ENCODE data around the gene GIGYF2.

DNA sequence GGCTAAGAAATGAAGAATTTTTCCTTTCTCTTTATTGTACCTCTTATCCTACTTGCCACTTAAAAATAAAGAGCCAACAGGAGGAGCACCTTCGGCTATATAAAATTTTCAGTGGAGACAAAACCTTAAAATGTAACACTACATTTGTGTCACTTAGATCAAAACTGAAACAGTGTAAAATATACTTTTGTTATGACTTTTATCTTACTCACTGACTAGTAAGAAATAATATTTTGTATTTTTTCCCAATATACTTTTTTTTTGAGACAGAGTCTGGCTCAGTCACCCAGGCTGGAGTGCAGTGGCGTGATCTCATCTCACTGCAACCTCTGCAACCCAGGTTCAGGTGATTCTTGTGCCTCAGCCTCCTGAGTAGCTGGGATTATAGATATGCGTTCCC, 50.9 kb downstream of the GIGYF2 start:
- TF ChIP-seq CTCF (IDR thresholded peaks at IDR 0.05; ENCODE audit: low read depth, low read length, missing input control): no peak
- no peak for TF ChIP-seq GABPA (IDR thresholded peaks at IDR 0.05 in 1 of 2, conservative IDR thresholded peaks at IDR 0.05 in 1 of 2)
